ENCODE data around the gene APOA4.

- TF ChIP-seq CTCF (tag by site-specific recombination; IDR thresholded peaks at IDR 0.05) (no peak), ZNF600 (tag by site-specific recombination; IDR thresholded peaks at IDR 0.05) (no peak)
Observed at GRCh38 chr11:116788975-116789374, 34.1 kb downstream of the APOA4 start.
